ENCODE results near the gene PCK2. TPM values are rescaled to one million over a fixed set of nuclear protein-coding genes. Genes with fewer than 3 reads are reported as not detected.

PCK2 gene
- total and polyA plus RNA-seq, 2 of the 13 experiments (the other 11 are each of a cell fraction or from before 2014, with no cell fraction given): 129 to 272 TPM

DNA sequence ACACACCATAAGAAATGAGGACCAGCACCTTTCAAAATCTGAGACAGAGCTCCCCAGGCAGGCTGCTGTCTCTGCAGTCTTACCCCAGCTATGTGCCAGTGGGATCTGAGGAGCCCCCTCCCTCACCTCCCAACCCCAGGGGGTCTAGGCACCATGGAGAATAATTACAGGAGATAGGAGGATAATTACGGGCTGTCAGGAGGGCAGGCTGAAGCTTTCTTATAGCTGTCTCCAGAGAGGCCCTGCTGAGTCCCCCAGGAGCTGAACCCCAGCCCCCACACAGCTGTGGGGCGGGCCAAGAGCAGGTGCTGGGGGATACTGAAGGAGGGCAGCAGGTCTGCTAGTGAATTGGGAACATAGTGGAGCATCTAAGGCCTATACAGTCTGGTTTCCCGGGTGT, 16.0 kb upstream of the PCK2 start:
- H3K27ac ChIP-seq (ENCODE audit: extremely low read length, insufficient read depth, low read length): no peak overlapping the region
- no peak overlapping the region for H3K9ac ChIP-seq (ENCODE audit: insufficient read depth, low read depth, low read length)
- no peak for FAIRE-seq
- H3K4me3 ChIP-seq (replicated peaks in 1 of 3; ENCODE audit: insufficient read depth in 1 of 3, low read depth in 2 of 3, low read length in 3 of 3): no peak overlapping the region
- TF ChIP-seq SYNCRIP (IDR thresholded peaks at IDR 0.05; ENCODE audit: insufficient read depth, low read depth, low read length) (no peak), PAWR (CRISPR knock-in tag; IDR thresholded peaks at IDR 0.05; ENCODE audit: borderline replicate concordance) (no peak), YEATS2 (CRISPR knock-in tag; IDR thresholded peaks at IDR 0.05; ENCODE audit: borderline replicate concordance) (no peak), MLXIP (CRISPR knock-in tag; IDR thresholded peaks at IDR 0.05; ENCODE audit: borderline replicate concordance) (no peak), TSC22D2 (CRISPR knock-in tag; IDR thresholded peaks at IDR 0.05; ENCODE audit: borderline replicate concordance) (no peak), SRSF4 (IDR thresholded peaks at IDR 0.05; ENCODE audit: low read depth, low read length, poor library complexity, severe bottlenecking) (no peak), ZNF577 (CRISPR knock-in tag; IDR thresholded peaks at IDR 0.05; ENCODE audit: borderline replicate concordance, low read depth) (no peak), ZNF451 (CRISPR knock-in tag; IDR thresholded peaks at IDR 0.05) (no peak), ZNF552 (CRISPR knock-in tag; IDR thresholded peaks at IDR 0.05; ENCODE audit: borderline replicate concordance) (no peak), ZNF766 (CRISPR knock-in tag; IDR thresholded peaks at IDR 0.05; ENCODE audit: borderline replicate concordance) (no peak), ZNF432 (CRISPR knock-in tag; IDR thresholded peaks at IDR 0.05; ENCODE audit: borderline replicate concordance) (no peak), EZH2 (conservative IDR thresholded peaks at IDR 0.05; ENCODE audit: low read depth, low read length) (no peak), ZNF569 (CRISPR knock-in tag; IDR thresholded peaks at IDR 0.05; ENCODE audit: borderline replicate concordance) (no peak), UBTF (CRISPR knock-in tag; IDR thresholded peaks at IDR 0.05) (no peak), ZNF333 (CRISPR knock-in tag; IDR thresholded peaks at IDR 0.05; ENCODE audit: borderline replicate concordance) (no peak), REPIN1 (CRISPR knock-in tag; IDR thresholded peaks at IDR 0.05; ENCODE audit: borderline replicate concordance, low read depth) (no peak)
- TF ChIP-seq, protein P1, sequence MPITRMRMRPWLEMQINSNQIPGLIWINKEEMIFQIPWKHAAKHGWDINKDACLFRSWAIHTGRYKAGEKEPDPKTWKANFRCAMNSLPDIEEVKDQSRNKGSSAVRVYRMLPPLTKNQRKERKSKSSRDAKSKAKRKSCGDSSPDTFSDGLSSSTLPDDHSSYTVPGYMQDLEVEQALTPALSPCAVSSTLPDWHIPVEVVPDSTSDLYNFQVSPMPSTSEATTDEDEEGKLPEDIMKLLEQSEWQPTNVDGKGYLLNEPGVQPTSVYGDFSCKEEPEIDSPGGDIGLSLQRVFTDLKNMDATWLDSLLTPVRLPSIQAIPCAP (CRISPR knock-in tag; IDR thresholded peaks at IDR 0.05; ENCODE audit: low read depth): no peak
- no peaks in the 10 kb centered on the region for H3K9me3 ChIP-seq (ENCODE audit: low read length)
- H3K27me3 ChIP-seq (ENCODE audit: control insufficient read depth in 1 of 2, insufficient read depth in 2 of 2, low read length in 2 of 2): peaks cover 17 to 65% of the 10 kb centered on the region in 2 experiments
- no peaks in the 10 kb centered on the region for H4K20me1 ChIP-seq (ENCODE audit: insufficient read depth, low read length)
- BruUV-seq (replicated peaks): no TSS peak
- no peak for DNase-seq (ENCODE audit: low spot score)
- no peak overlapping the region for H3K4me2 ChIP-seq (ENCODE audit: low read depth, low read length)
- no peaks in the 10 kb centered on the region for H3K79me2 ChIP-seq (ENCODE audit: insufficient read depth, low read length)
- no peak overlapping the region for H2AFZ ChIP-seq (ENCODE audit: low read length)
- intact Hi-C loops (cut with micrococcal nuclease; ENCODE audit: unreplicated experiment): no loop called here
- in situ Hi-C loops (cut with HindIII; ENCODE audit: extremely low pct_ligation_motif_present, low pct_unique_long_range_greater_than_20kb): no loop called here
- ChIA-PET POLR2A (interaction anchor here (8.3 kb wide), 1 partner anchor 17 kb away, joined by 68 read pairs; the partner anchor contains the start of gene PCK2), CTCF (ENCODE audit: low intra/inter-chr PET ratio, low total read pairs) (interaction anchor here (1.1 kb wide), 1 partner anchor 12 kb away, joined by 3 read pairs; no protein-coding TSS in a partner anchor)
- 26% methylated on average over 3 of the region's 3 CpGs for WGBS (ENCODE audit: low lambda C conversion rate)
- ATAC-seq: no peak
- peaks cover 45% of the 10 kb centered on the region for H3K4me1 ChIP-seq (ENCODE audit: insufficient read depth, low read length)
- no peaks in the 10 kb centered on the region for H3K36me3 ChIP-seq (replicated peaks in 1 of 2; ENCODE audit: control insufficient read depth in 1 of 2, insufficient read depth in 2 of 2, low read length in 2 of 2)
